HG02885 (cell line): ENCODE measurements around the gene SDF2L1.
"Not testable (repeated sequence)": the region's sequence is repeated elsewhere in the genome, so short reads cannot be mapped to it uniquely, and the experiment has no call there.

ENCODE experiments used
- ATAC-seq: cut with Tn5 transposase; IDR thresholded peaks from one replicate; pipeline ENCODE4 v1.9.1; 2021; ENCODE audit warnings: mild to moderate bottlenecking; ENCODE audit not compliant: unreplicated experiment, poor library complexity

The SDF2L1 gene

GRCh38 chr22:21657360-21658032 lies 15.4 kb downstream of the SDF2L1 start:
- ATAC-seq, result peak; percentile 79

- ATAC-seq, result no peak
Observed at GRCh38 chr22:21659864-21660525, 17.9 kb downstream of the SDF2L1 start.

- ATAC-seq, result no peak
Observed at GRCh38 chr22:21660904-21661303, 18.8 kb downstream of the SDF2L1 start.

- no peak for ATAC-seq
Observed at GRCh38 chr22:21661991-21662390, 19.9 kb downstream of the SDF2L1 start.

- no peak for ATAC-seq
Observed at GRCh38 chr22:21663738-21664137, 21.6 kb downstream of the SDF2L1 start.

GRCh38 chr22:21665047-21665851 lies 23.1 kb downstream of the SDF2L1 start:
- ATAC-seq, result no peak

- no peak for ATAC-seq
Observed at GRCh38 chr22:21666786-21667185, 24.7 kb downstream of the SDF2L1 start.

- no peak for ATAC-seq
Observed at GRCh38 chr22:21669026-21669425, 26.9 kb downstream of the SDF2L1 start.

GRCh38 chr22:21672107-21672629 lies 30.1 kb downstream of the SDF2L1 start:
- no peak for ATAC-seq

GRCh38 chr22:21673534-21674321 lies 31.6 kb downstream of the SDF2L1 start:
- ATAC-seq, result no peak

- no peak for ATAC-seq
Observed at GRCh38 chr22:21674638-21675245, 32.6 kb downstream of the SDF2L1 start.

- no peak for ATAC-seq
Observed at GRCh38 chr22:21677606-21678443, 35.7 kb downstream of the SDF2L1 start.

- ATAC-seq, result not testable (repeated sequence)
Observed at GRCh38 chr22:21678842-21679241, 36.7 kb downstream of the SDF2L1 start.

- no peak for ATAC-seq
Observed at GRCh38 chr22:21679383-21679782, 37.3 kb downstream of the SDF2L1 start.

- no peak for ATAC-seq
Observed at GRCh38 chr22:21680830-21681565, 38.9 kb downstream of the SDF2L1 start.

GRCh38 chr22:21681566-21682370 lies 39.7 kb downstream of the SDF2L1 start:
- ATAC-seq, result no peak

- ATAC-seq, result no peak
Observed at GRCh38 chr22:21682385-21683175, 40.5 kb downstream of the SDF2L1 start.
